Superior temporal gyrus (tissue), 1 donor: ENCODE data around the gene TRIO.

Experiments
- DNase-seq: peaks from one replicate; pipeline ENCODE4 v3.0.0-alpha.2; 2016; ENCODE audit errors: extremely low spot score

The TRIO gene

DNA sequence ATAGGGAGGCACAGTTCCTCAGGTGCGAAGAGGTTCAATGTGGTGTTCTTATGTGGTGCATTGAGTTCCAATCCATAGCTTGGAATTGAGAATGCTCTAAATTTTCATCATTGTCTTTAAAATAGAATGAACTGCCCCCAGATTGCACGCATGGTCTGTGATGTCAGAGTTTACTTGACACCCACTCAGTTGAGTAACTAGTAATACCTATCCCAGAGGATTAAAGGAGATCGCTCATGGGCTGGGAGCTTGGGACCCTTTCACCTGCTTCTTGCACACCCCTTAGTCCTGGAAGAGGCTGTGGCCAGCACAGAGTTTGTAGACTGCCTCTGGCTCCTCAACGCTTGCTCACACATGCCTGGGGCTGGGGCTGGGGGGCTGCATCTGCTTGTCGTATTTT, 343.3 kb downstream of the TRIO start:
- no peak for DNase-seq

DNA sequence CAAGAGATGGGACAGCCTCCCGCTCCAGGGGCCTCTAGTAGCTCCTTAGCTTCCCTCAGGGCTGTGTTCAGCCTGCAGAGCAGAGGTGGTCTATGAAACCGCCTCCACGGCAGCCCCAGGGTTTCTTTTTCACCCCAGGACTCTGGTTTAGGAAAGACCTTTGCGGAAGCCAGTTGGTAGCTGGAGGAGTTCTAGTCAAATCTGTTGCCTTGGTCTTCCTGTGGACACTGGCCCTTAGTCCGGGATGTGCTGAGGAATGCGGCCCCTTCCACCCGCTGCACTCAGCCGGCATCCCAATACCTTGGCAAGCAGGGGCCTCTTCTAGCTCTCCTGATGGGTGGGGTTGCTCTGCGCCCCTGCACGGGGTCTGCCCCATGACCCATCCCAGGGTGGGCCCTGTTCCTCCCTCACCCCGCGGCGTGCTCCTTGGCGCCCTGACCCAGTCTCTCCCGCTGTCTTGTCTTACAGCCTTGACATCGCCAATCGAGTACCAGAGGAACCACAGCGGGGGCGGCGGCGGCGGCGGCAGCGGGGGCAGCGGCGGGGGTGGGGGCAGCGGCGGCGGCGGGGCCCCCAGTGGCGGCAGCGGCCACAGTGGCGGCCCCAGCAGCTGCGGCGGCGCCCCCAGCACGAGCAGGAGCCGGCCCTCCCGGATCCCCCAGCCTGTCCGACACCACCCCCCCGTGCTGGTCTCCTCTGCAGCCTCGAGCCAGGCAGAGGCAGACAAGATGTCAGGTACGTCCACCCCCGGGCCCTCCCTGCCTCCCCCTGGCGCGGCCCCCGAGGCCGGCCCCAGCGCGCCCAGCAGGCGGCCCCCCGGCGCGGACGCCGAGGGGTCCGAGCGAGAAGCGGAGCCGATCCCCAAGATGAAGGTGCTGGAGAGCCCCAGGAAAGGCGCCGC, 344.1 kb downstream of the TRIO start:
- DNase-seq = no peak

DNA sequence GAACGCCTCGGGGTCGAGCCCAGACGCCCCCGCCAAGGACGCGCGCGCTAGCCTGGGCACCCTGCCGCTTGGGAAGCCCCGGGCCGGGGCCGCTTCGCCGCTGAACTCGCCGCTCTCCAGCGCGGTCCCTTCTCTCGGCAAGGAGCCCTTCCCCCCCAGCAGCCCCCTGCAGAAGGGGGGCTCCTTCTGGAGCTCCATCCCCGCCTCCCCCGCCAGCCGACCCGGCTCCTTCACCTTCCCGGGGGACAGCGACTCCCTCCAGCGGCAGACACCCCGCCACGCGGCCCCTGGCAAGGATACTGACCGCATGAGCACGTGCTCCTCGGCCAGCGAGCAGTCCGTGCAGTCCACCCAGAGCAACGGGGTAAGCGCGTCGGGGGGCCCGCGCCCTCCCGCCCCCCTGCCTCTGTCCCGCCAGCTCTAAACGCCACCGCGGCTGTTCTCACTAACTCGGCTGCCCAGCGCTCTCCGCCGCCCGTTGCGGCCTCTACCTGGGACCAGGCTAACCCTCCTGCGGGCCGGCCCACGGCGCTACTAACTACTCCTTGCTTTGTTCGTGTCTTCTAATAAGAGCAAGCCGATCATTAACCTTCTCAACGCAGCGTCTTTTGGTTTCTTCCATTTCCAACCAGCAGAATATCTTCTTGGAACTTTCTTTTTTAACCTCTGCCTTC, 344.9 kb downstream of the TRIO start:
- DNase-seq = no peak

- no peak for DNase-seq
These were observed 345.6 kb downstream of the TRIO start for GRCh38 chr5:14488709-14489108.

GRCh38 chr5:14489643-14490042, 346.5 kb downstream of the TRIO start:
- no peak for DNase-seq

DNA sequence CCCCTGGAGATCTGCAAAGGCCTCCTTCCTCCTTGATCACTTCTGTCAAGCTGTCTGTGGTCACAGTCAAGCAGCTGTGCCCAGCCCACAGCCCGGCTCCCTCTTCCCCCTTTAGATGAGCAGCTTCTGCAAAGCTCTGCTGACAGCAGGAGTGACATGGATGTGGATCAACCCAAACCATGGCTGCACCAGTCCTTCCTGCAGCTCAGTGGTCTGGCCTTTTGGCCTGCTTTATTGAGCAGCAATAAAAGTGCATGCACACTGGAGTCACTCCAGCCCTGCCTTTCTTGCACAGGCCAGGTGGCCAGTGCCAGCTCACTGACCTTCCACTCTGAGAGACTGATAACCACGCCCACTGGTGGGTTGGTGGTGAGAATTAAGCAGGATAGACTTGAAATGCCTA, 347.2 kb downstream of the TRIO start:
- DNase-seq = no peak

- DNase-seq = no peak
These were observed 348.1 kb downstream of the TRIO start for GRCh38 chr5:14491015-14491915.

- DNase-seq = no peak
These were observed 349.3 kb downstream of the TRIO start for GRCh38 chr5:14492331-14492964.

DNA sequence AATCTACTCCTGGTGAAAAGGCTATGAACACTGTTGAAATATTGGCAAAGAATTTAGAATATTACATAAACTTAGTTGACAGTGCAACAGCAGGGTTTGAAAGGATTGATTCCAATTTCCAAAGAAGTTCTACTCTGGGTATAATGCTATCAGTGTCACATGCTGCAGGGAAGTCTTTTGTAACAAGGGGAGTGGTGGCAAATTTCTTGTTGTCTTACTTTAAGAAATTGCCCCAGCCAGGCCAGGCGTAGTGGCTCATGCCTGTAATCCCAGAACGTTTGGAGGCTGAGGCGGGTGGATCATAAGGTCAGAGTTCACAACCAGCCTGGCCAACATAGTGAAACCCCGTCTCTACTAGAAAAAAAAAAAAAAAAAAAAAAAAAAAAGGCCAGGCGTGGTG, 352.2 kb downstream of the TRIO start:
- DNase-seq = no peak

- DNase-seq = no peak
These were observed 354.2 kb downstream of the TRIO start for GRCh38 chr5:14497311-14497710.

GRCh38 chr5:14501353-14502293, 358.5 kb downstream of the TRIO start:
- DNase-seq = no peak

GRCh38 chr5:14502294-14502690, 359.1 kb downstream of the TRIO start:
- no peak for DNase-seq

DNA sequence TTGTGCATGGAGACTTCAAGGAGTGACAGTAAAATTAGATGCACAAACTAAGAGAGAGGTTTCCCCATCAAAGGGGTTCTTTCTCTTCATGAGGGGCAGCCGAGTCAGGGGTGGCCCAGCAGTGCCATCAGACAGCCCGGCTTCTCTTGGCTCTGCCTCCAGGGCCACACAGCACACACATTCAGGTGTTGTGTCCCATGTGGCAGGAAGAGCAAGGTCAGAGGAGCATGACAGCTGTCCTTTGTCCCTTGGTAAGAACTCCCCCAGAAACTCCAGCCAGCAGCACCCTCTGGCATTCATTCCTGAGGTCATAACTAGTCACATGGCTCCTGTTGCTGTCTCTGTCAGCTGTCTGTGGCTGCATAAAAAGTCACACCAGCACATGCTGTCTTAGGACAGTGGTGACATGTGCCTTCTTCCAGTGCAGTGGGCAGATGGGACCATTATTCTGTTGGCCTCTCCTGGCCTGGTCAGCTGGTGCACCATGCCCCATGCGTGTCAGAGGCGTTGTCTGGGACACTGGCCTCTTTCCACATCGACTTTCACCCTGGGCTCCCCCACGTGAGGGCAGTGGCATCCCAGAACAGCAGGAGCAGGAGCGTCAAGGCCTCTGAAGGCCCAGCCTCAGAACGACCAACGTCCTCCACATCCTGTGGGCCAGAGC, 360.0 kb downstream of the TRIO start:
- no peak for DNase-seq

DNA sequence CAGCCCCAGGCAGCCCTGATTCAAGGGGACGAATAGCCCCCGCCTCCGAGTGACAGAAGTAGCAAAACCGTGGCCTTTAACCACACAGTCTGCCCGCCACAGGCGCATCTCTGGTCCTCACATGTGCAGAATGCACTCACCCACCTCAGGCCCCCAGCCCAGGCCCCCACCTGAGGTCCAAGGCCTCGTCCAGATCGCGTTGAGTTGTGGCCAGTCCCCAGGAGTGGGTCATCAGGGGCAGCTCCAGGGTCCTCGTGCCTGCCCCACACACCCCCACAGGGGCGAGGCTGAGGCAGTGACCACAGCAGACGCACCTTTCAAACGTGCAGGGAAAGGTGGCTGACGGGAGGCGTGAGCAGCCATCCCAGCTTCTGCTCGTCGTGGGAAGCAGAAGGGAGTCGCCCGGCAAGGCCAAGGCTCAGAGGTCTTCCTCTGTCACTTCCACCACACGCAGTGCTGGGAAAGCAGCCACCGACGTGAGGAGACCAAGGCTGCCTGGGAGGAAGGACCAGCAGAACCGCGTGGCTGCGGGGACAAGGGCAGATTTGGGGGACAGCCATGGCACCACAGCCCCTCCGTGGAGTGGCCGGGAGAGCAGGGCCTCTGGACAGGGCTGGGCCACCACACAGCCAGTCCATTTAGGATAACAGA, 360.7 kb downstream of the TRIO start:
- DNase-seq = no peak

GRCh38 chr5:14504332-14504727, 361.2 kb downstream of the TRIO start:
- DNase-seq = no peak

- no peak for DNase-seq
These were observed 361.7 kb downstream of the TRIO start for GRCh38 chr5:14504816-14505215.

GRCh38 chr5:14505310-14506139, 362.4 kb downstream of the TRIO start:
- no peak for DNase-seq

- no peak for DNase-seq
These were observed 363.0 kb downstream of the TRIO start for GRCh38 chr5:14506140-14506538.

DNA sequence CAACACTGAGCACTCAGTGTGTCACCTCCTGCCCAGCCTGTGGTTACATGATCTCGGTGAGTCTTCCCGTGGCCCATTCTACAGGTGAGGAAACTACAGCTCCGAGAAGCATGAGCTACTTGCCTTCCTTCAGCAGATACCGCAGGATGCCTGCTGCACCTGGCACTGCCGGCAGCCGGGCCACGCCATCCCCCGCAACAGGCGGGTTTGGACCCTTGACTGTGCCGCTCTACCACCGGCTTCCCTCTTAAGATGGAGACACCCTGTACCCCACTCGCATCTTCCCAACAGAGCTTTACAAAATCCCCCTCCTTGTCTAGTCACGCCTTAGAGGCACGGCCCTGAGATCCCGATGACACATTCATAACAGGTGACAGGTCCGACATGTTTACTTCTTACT, 363.5 kb downstream of the TRIO start:
- no peak for DNase-seq
